T-helper 22 cell (primary cell): Measurements from ENCODE around the gene ZMIZ1.

ENCODE experiments used
- DNase-seq: peaks from one replicate; pipeline ENCODE4 v3.0.0-alpha.2; 2020; ENCODE audit warnings: low read depth

Gene ZMIZ1

DNA sequence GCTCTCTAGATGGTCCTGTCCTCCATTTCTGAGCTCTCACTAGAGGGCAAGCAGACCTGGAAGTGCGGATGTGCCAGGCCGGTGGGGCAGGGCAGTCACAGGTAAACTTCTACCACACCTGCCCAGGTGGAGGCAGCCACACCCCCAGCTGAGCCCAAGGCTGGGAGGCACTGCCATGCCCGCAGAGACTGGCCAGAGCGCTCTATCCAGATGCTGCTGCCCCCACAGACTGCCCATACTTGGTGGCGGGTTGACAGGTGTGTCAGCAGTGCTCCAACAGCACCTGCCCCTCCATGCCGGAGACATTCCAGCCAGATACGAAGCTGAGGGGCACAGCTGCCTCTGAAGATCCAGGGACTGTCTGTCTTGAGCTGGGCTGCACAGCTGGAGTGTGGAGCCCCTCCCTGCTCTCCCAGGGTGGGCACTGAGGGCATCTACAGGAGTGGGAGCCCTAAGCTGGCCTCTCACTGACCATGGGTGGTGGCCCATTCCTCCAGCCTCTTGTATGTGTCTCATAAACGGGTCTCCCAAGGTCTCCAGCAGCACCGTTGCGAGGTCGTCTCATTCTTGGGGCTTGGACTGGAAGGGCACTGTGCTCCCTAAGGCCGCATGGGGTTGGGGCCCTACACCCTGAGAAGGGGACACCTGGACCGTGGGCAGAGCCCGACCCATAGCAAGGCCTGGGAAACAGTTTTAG is 240.4 kb downstream of the ZMIZ1 start:
- no peak for DNase-seq

DNA sequence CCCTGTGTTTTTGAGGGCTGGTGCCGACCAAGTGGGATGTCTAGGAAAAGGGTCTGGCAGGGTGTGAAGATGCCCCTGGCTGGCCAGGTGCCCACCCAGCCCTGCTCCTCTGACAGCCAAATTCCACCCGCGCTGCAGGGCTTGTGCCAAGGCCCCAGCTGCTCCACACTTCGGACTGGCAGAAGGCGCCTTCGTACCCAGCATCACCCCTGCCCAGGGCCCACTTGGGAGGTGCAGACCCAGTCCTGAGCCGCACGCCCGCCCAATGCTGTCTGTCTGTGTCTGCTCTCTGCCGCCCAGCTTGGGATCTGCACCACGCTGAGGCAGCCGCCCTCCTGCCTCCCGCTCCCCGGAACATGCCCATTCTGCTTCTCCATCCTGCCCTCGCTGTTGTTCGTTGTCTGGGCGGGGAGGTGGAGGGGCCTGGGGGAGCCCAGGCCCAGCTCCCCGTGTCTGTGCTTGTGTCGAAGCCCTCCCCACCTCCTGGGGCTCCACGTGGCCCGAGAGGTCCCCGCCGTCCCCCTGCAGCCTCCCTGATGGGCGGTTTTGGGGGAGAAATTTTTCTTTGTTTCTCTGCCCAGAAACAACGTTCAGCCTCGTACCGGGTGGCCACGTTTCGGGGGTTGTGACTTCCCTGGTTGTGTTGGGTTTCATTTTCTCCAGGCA is 241.6 kb downstream of the ZMIZ1 start:
- DNase-seq, result no peak

DNA sequence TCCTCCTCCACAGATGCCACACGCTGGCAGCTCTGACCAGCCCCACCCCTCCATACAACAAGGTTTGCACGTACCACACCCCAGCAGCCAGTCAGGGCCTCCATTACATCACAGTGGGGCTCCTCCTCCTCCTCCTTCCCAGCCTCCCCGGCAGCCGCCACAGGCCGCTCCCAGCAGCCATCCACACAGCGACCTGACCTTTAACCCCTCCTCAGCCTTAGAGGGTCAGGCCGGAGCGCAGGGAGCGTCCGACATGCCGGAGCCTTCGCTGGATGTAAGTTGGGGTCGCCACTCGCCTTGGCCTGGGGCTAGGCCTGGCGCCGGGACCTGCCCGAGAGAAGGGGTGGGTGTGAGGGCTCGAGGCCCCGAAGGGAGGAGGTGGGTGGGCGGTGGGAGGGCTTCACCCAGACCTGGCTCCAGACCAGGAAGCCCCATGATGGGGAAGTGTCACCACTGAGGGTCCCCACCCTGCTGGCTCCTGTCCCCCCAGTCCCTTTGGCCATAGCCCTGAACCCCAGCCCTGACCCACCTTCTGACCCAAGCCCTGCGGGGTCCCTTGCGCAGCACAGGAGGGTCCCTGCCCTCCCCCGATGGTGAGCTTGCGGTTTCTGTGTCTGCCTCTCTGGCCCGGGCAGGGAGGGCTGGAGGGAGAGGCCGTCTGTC is 242.3 kb downstream of the ZMIZ1 start:
- DNase-seq, result no peak

GRCh38 chr10:79311581-79312407 is 243.0 kb downstream of the ZMIZ1 start:
- DNase-seq, result no peak

DNA sequence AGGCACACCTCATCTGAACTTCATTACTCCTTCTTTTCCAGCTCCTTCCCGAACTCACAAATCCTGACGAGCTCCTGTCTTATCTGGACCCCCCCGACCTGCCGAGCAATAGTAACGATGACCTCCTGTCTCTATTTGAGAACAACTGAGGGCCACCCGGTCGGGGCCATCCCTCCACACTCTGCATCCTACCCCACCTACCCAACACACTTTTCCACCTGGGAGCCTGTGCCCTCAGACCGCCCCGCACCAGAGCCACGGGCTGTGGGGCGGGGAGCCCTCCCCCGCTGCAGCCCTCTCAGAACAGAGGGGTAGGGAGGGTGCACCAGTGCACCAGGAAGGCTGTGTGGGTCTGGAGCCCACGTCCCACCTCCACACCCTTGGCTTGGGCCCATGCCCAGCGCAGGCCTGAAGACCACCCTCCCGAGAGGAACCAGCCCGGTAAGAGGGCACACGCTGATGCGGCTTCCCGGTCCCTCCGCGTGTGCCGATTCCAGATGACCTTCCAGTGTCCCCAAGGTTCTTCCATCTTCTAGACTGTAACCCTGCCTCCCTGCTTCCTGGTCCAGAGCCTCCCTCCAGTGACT is 243.9 kb downstream of the ZMIZ1 start:
- no peak for DNase-seq

DNA sequence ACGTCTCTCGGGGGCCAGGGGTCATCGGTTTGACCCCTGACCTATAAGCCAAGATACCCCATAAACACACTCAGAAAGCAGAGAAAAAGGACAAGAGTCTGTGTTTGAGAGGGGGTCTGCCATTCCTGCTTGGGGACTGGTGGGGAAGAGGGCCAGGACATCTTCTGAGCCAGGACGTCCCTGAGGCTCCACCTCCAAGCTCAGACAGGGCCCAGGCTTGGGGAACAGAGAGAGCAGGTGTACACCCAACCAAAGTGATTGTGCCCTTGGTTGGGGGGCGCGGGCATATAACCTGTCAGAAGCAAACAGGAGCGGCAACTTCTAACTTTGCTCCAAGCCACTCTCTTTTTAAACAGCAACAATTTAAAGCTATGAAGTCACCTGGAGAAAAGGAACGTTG is 244.6 kb downstream of the ZMIZ1 start:
- DNase-seq, result no peak

DNA sequence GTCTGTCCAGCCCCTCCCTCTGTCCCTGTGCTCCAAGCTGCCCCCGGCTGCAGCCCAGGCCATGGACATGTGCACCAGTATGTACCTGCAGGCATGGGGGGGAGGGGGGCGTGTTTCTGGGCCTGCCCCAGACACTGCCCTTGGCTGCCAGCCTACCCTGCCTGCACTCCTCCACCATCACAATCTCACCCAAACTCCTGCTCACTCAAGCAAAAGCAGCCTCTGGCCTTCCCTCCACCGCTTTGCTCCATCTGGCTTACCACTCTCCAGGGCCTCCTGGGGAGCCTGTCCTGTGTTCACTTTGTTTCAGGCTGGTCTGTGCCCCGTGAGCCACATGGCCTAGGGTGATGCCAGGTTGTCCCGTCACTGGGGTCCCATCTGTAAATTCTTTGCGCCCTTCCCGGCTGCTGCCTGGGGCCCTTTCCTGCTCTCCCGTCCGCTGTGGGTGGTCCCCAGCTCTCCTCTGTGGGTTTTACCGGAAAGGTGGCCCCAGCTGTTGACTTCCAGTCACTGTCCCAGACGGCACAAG is 245.2 kb downstream of the ZMIZ1 start:
- DNase-seq, result no peak

DNA sequence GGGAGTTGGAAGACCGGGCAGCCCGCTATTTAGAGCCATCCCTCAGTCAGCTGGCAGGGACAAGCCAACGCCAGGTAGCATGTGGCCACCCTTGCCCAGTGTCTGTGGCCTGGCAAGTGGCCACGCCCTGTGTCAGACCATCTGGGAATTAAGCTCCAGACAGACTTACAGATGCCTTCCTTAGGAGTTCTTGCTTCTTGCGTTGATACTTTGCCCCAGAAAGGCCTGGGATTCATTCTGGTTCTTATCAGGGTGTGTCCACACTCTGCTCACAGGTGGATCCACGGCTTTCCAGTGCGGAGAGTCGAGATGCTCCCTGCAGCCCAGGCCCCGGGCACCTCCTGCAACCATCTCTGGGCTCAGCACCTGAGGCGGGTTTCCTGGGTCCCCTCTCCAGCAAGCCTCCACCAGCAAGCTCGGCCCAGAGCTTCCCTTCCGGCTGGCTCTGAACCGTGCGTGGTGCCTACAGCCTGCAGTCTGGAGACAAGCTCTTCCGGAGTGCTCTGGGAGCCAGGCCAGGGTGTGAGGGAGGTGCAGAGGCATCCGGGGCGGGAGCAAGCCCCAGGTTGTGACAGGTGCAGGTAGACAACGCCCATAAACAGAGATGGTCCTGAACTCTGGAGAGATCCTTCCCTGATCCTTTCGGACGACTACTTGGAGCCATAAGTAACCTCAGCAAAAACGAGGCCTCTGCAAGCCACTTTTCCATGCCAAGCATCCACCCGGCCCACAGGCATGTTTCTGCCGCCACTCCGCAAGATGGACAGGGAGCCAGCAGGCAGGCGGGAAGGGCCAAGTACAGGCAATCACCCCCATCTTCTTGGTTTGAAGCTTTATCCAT is 246.2 kb downstream of the ZMIZ1 start:
- DNase-seq, result no peak

DNA sequence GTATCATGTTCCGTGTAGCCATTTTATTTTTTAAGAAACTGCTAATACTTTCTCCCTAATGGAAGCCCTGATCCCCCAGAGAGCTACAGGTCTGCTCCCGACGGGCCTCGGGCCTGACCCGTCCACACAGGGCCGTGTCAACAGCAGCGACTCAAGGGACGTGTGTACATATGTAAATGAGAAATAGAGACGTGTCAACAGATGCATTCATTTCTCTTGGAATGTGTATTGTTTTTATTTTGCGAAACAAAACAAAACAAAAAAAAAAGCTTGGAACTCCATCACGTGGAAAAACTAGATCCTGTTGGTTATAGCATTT is 246.8 kb downstream of the ZMIZ1 start:
- DNase-seq, result no peak

DNA sequence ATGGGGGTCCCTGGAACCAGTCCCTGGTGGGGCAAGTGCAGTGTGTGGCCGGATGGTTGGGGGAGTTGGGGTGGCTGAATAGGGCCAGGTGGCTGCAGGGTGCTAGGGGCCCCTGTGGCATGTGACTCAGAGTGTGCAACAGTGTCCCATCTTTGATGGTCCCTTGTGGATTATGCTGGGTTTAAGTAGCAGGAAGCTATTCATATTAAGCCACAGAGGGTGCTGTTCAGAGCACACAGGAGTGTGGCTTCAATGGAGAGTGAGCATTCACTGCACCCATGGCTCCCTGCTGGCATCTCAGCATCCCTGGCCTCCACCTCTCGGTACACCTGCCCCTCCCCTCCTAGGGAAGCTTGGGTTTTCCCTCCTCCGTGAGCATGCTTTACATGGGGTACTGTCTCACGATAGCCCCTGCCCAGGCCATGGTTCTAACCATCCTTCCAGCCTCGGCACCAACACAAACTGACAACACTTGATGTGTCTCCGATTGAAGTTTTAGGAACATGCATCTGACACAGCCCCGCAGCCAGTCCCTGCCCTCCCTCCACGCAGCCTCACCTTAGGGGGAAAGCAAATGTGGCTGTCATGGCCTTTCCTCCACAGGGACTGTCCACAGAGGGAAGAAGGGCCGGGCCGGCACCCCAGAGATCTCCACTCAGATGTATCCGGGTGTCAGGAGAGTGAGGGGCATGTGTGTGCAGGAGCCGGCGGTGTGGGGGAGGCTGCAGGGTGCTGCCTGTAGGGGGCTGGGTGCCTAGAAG is 248.1 kb downstream of the ZMIZ1 start:
- DNase-seq, result no peak

DNA sequence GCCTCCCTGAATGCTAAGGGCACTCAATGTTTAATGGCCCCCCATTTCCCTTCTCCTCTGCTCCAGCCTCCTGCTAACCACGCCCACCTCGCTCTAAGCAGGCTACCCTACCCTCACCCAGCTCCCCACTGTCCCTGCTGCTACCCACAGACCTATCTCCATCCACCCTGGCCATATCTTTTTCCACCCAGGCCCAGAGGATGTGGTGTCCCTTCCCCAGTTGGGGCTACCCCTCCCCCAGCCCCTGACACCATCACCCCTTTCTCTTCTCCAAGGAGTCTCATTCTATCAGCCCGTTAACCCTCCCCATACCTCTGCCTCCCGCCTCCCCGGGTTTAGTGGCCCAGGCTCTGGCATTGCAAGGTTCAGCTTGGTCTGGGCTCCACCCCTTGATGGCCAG is 249.6 kb downstream of the ZMIZ1 start:
- no peak for DNase-seq

DNA sequence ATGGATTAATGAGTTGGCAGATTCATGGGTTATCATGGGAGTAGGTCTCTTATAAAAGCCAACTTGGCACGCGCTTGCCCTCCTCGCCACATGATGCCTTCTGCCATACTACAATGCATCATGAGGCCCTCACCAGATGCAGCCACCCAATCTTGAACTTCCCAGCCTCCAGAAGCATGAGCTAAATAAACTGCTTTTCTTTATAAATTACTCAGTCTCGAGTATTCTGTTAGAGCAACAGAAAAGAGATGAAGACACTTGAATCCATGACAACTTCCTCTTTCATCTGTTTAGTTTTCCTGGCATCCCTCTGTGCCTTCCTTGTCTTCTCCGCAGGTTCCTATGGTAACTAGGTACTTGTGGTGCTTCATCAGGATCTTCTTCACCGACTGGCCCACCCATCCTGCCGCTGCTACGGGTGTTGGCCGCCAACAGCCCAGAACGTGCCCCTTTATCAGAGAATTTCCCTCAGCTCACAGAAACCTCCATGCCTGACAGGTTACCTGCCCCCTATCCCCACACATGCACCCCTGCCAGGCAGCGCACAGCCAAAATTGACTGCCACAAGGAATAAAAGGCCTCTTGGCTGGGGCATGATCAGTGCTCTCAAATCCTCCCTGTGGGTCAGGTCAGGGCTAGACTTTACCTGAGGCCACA is 250.5 kb downstream of the ZMIZ1 start:
- no peak for DNase-seq

DNA sequence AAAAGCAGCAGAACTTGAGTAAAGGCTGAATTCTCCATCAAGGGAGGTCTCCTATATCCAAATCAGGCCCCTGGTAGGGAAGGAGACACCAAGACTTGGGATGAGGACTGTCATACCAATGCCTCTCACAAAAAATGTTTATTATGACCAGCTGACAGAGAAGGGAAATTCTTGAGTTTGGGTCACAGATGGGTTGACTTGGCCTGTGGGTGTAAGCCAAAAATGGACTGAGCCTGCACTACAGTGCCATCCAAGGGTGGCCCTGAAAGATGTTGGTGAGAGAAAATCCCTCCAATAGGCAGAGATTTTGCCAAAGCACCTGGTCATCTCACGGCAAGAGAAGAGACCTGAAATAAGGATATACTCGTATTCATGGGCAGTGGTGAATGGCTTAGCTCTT is 251.6 kb downstream of the ZMIZ1 start:
- no peak for DNase-seq

DNA sequence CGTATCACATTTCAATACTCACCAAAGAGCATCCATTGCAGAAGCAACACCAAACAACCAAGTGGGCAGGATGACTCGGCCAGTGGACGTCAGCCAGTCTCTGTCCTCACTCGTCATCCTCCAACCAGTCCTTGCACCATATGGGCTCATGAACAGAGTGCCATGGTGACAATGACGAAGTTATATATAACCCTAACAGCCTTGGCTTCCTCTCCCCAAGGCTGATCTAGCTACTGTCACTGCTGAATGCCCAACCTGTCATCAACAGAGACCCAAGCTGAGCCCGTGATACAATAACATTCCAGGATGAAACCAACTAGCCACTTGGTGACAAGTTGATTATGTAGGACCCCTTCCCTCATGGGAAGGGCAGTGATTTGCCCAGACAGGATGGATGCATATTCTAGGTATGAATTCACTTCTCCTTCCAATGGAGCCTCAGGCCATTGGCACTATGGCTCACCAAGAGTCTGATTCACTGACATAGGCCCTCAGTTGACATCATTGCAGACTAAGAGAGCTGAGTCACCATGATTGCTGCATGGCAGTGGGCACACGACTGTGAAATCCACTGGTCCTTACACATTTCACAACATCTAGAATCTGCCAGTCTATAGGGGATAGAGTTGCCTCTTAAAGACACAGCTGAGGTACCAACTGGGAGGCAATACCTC is 252.2 kb downstream of the ZMIZ1 start:
- DNase-seq, result no peak

GRCh38 chr10:79321494-79321882 is 252.7 kb downstream of the ZMIZ1 start:
- DNase-seq, result no peak

DNA sequence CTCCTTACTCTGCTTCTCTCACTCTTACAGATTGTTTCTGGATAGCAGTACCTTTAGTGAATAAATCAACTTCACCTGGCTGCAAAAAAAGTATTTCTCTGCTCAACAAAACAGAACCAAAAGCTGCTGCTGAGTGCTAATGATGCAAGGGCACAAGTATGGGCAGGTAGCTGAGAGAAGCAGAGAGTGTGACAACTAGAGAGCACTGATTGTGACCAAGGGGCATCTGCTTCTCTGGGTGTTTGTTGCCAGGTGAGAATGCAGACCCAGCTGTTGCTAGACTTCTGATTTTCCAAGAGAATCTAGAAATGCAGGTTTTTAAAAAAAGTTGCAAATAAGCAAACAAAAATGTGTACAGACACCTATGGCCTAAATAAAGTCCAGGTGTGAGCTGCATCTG is 253.2 kb downstream of the ZMIZ1 start:
- DNase-seq, result no peak

- DNase-seq, result peak; percentile 78
Measured at GRCh38 chr10:79322616-79323543, 254.1 kb downstream of the ZMIZ1 start.

- no peak for DNase-seq
Measured at GRCh38 chr10:79323602-79324001, 254.8 kb downstream of the ZMIZ1 start.
